Astrocyte (in vitro differentiated cells and primary cell): ENCODE data around the gene CT55.

Experiments used
- EZH2 ChIP-seq: IDR thresholded peaks from 2 replicates; pipeline ENCODE4 v1.6.1; 2012; ENCODE audit warnings: mild to moderate bottlenecking, low read length, inconsistent platforms; ENCODE audit not compliant: insufficient read depth
- TF ChIP-seq, protein P1 (sequence below): IDR thresholded peaks from 2 replicates; pipeline ENCODE4 v1.5.1; 2011; ENCODE audit warnings: low read depth, mild to moderate bottlenecking, inconsistent platforms, low read length, moderate library complexity; ENCODE audit not compliant: insufficient read depth

- TF ChIP-seq, protein P1, sequence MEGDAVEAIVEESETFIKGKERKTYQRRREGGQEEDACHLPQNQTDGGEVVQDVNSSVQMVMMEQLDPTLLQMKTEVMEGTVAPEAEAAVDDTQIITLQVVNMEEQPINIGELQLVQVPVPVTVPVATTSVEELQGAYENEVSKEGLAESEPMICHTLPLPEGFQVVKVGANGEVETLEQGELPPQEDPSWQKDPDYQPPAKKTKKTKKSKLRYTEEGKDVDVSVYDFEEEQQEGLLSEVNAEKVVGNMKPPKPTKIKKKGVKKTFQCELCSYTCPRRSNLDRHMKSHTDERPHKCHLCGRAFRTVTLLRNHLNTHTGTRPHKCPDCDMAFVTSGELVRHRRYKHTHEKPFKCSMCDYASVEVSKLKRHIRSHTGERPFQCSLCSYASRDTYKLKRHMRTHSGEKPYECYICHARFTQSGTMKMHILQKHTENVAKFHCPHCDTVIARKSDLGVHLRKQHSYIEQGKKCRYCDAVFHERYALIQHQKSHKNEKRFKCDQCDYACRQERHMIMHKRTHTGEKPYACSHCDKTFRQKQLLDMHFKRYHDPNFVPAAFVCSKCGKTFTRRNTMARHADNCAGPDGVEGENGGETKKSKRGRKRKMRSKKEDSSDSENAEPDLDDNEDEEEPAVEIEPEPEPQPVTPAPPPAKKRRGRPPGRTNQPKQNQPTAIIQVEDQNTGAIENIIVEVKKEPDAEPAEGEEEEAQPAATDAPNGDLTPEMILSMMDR, result no peak
- TF ChIP-seq EZH2, result no peak
These were observed 730 bp downstream of the CT55 start for GRCh38 chrX:135170468-135170867.
